Bronchial epithelial cell (primary cell): ENCODE results near the gene PHLDA2. TPM values are rescaled to one million over a fixed set of nuclear protein-coding genes. Genes with fewer than 3 reads are reported as not detected.

Source experiments
- DNase-seq: peaks from one replicate; pipeline ENCODE4 v3.0.0-alpha.2; 2010; ENCODE audit warnings: low read depth
- FAIRE-seq: peaks from 2 replicates; lab custom pipeline; 2011; peaks lifted over from hg19 to GRCh38; lab: Jason Lieb, UNC
- H3K27me3 ChIP-seq: 2 replicates; pipeline ENCODE4 v1.5.1; 2011; ENCODE audit warnings: low read length; ENCODE audit not compliant: control insufficient read depth, insufficient read depth
- H3K36me3 ChIP-seq: 2 replicates; pipeline ENCODE4 v1.5.1; 2011; ENCODE audit warnings: low read length; ENCODE audit not compliant: control insufficient read depth, insufficient read depth
- H3K4me3 ChIP-seq: 2 replicates; pipeline ENCODE4 v1.5.1; 2011; ENCODE audit warnings: mild to moderate bottlenecking, low read depth, low read length, control low read depth
- total RNA-seq: library from RNA; depleted of rRNA; stranded (reverse); fragments of >200 nt; gene quantifications from 2 replicates; pipeline ENCODE4 v1.2.1, GENCODE V29; 2014
- TF ChIP-seq, protein P1 (sequence below): IDR thresholded peaks from 2 replicates; pipeline ENCODE4 v1.5.1; 2011; ENCODE audit warnings: mild to moderate bottlenecking, moderate library complexity, low read length, control low read depth, inconsistent platforms; ENCODE audit not compliant: insufficient read depth, severe bottlenecking

Gene PHLDA2
- total RNA-seq, 1 donor from 2014 or later, result 5.0 TPM

DNA sequence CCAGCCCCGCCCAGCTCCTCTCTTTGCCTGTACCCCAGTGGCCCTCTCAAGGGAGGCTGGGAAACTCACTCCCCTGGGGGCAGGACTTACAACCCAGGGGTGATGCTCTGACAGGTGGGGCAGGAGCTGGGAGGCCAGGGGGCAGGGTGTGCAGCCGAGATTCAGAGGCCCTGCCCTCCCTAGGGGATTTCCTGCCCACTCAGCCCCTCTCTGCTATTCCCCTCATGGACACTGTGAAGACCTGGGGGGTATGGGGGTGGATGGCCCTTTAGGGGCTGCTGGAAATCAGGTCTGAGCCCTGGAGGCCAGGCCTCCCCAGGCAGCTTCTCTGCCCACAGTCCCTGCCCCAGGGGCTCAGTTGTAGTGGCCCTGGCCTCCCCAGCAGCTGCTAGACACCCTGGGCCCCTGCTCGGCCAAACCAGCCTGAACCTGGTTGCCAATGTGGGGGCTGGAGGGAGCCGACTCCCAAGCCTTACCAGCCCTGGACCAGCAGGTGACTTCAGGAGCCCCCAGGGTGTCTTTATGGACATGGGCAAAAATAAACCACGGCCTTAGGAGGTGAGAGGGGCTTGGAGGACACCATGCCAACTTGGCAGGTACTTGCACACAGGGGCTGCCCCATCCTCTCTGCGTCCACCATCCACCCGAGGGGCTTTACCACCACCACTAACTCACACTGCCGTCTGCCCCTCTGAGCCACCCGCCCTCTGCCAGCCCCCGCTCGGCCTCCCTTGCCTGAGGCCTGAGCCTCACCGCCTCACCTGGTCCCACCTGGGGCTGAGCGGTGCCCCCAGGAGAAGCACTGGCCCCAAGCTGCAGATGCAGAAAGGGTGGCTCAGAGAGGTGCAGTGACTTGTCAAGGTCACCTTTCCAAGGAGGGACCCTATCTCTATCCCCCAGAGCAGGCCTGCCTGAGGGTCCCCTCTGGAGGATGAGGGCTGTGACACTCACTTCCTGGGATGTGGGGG, 2.8 kb upstream of the PHLDA2 start:
- DNase-seq (no peak), FAIRE-seq (no peak)
- TF ChIP-seq, protein P1, sequence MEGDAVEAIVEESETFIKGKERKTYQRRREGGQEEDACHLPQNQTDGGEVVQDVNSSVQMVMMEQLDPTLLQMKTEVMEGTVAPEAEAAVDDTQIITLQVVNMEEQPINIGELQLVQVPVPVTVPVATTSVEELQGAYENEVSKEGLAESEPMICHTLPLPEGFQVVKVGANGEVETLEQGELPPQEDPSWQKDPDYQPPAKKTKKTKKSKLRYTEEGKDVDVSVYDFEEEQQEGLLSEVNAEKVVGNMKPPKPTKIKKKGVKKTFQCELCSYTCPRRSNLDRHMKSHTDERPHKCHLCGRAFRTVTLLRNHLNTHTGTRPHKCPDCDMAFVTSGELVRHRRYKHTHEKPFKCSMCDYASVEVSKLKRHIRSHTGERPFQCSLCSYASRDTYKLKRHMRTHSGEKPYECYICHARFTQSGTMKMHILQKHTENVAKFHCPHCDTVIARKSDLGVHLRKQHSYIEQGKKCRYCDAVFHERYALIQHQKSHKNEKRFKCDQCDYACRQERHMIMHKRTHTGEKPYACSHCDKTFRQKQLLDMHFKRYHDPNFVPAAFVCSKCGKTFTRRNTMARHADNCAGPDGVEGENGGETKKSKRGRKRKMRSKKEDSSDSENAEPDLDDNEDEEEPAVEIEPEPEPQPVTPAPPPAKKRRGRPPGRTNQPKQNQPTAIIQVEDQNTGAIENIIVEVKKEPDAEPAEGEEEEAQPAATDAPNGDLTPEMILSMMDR, result no peak
- H3K4me3 ChIP-seq, result no peak overlapping the region
- H3K36me3 ChIP-seq, result peaks cover 5% of the 10 kb centered on the region
- H3K27me3 ChIP-seq, result no peaks in the 10 kb centered on the region

DNA sequence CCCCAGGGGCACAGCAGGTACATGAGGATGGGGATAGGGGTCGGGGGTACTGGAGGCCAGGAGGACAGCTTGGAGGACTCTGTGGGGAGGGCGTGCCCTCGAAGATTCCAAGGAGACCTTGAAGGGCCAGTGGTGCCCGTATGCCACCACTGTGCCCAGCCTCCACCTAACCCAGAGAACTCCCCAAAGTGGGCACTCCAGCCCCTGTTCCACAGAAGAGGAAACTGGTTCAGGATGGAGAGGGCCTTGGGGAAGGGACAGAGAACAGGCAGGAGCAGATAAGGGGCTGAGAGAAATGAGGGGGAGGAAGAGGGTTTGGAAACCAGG, 2.2 kb upstream of the PHLDA2 start:
- Histone ChIP-seq H3K27me3 (no peaks in the 10 kb centered on the region), H3K36me3 (peaks cover 5% of the 10 kb centered on the region), H3K4me3 (no peak overlapping the region)
- TF ChIP-seq, protein P1, result no peak
- FAIRE-seq (no peak), DNase-seq (no peak)

DNA sequence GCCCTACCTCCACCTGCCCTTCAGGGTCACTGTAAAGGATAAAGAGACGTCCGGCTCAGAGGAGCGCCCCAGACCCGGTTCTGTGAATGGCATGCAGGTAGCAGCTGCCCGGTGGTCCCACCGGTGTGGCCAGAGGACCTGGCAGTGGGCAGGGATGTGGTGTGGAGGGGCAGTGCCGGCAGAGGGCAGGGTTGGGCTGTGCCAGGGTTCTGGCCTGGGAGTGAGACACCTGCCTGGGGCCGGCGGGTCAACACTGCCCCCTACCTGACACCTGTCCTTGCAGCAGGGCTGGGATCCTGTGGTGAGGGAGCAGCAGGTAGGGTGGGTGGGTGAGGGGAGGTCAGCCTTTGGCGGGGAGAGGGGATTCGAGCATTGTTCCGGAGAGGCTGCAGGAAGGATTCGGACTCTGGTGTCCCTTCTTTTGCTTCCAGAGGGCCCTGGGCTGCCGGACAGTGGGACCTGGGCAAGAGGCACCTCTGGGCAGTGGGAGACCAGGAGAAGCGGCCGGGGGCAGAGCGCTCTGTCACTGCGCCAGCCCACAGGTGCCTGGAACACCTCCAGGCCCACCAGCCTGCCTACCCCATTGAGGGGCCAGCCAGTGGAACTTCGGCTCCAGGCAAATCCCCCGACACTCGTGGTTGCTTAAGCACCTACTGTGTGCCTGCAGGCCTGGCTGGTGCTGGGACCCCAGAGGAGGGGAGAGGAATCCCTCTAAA, 1.6 kb upstream of the PHLDA2 start:
- TF ChIP-seq, protein P1, result peak; percentile 98
- peak overlapping the region; percentile 97 for H3K4me3 ChIP-seq
- H3K36me3 ChIP-seq, result peaks cover 5% of the 10 kb centered on the region
- DNase-seq (peak; percentile 80), FAIRE-seq (no peak)
- H3K27me3 ChIP-seq, result no peaks in the 10 kb centered on the region

GRCh38 chr11:2929950-2930703, 907 bp upstream of the PHLDA2 start:
- DNase-seq, result peak; percentile 55
- Histone ChIP-seq H3K36me3 (peaks cover 5% of the 10 kb centered on the region), H3K27me3 (no peaks in the 10 kb centered on the region), H3K4me3 (peak overlapping the region; percentile 97)
- TF ChIP-seq, protein P1, result no peak
- no peak for FAIRE-seq

GRCh38 chr11:2929531-2929949, 320 bp upstream of the PHLDA2 start:
- TF ChIP-seq, protein P1, result no peak
- Histone ChIP-seq H3K27me3 (no peaks in the 10 kb centered on the region), H3K4me3 (peak overlapping the region; percentile 97), H3K36me3 (peaks cover 5% of the 10 kb centered on the region)
- DNase-seq (peak; percentile 65), FAIRE-seq (no peak)
